Measurements from ENCODE around the gene COL16A1. TPM values are rescaled to one million over a fixed set of nuclear protein-coding genes. Genes with fewer than 3 reads are reported as not detected.

Gene COL16A1
- polyA plus RNA-seq, 3 donors = 0.13 TPM; not detected in 2

GRCh38 chr1:31605908-31606427 lies 97.8 kb downstream of the COL16A1 start:
- peak overlapping the region; percentile 85 to 95 (median 92) for H3K27ac Mint-ChIP-seq
- intact Hi-C loops (cut with micrococcal nuclease) = loop anchor here in 1 of 2 donors (5.0 kb wide), 1 partner anchor 36 kb away; the partner anchor contains the start of gene PEF1

More at GRCh38 chr1:31605908-31606427, 97.8 kb downstream of the COL16A1 start:
- H3K27me3 Mint-ChIP-seq (ENCODE audit: low read depth in 3 of 3) = peaks cover 3 to 8% (median 3%) of the 10 kb centered on the region in 3 donors
- Histone ChIP-seq H3K36me3 (replicated peaks in 1 of 2; ENCODE audit: control insufficient read depth in 1 of 2, insufficient read depth in 2 of 2, low read length in 2 of 2) (no peaks in the 10 kb centered on the region), H3K4me3 (replicated peaks in 1 of 3; ENCODE audit: low read depth in 2 of 3, low read length in 3 of 3) (no peak overlapping the region), H3K9ac (ENCODE audit: insufficient read depth, low read length, poor library complexity, severe bottlenecking) (no peak overlapping the region), H3K79me2 (ENCODE audit: insufficient read depth, low read length) (no peaks in the 10 kb centered on the region), H3K9me3 (replicated peaks in 1 of 2; ENCODE audit: control insufficient read depth in 1 of 2, insufficient read depth in 1 of 2, low read length in 2 of 2) (peaks cover 0 to 2% of the 10 kb centered on the region in 2 donors), H3K4me2 (replicated peaks; ENCODE audit: extremely low read depth, low read length, poor library complexity, severe bottlenecking) (no peak overlapping the region), H3K27ac (ENCODE audit: low read depth in 1 of 2, low read length in 2 of 2) (peak overlapping the region; percentile 56 to 80), H2AFZ (ENCODE audit: insufficient read depth, low read depth, low read length, poor library complexity, severe bottlenecking) (peak overlapping the region; percentile 55), H4K20me1 (ENCODE audit: insufficient read depth, low read length) (no peaks in the 10 kb centered on the region), H3K27me3 (ENCODE audit: control insufficient read depth in 2 of 2, insufficient read depth in 2 of 2, low read length in 2 of 2) (no peaks in the 10 kb centered on the region), H3K4me1 (ENCODE audit: control insufficient read depth in 1 of 2, insufficient read depth in 2 of 2, low read length in 2 of 2) (peaks cover 12 to 13% of the 10 kb centered on the region in 2 donors)
- DNase-seq = peak; percentile 91 to 98 (median 94)
- WGBS (ENCODE audit: insufficient coverage) = no CpG with 5 or more reads among the region's 4 CpGs
- H3K4me1 Mint-ChIP-seq = peaks cover 21% of the 10 kb centered on the region
- peaks cover 0 to 5% (median 2%) of the 10 kb centered on the region in 7 donors for H3K9me3 Mint-ChIP-seq
- H3K4me3 Mint-ChIP-seq = peak overlapping the region in 1 of 2 donors; percentile 36
- no peak for TF ChIP-seq CTCF (IDR thresholded peaks at IDR 0.05)
- H3K36me3 Mint-ChIP-seq = no peaks in the 10 kb centered on the region

Other genes with a start within 250 kb of the COL16A1 start
- gene TINAGL1, start 127.5 kb downstream of the COL16A1 start, polyA plus RNA-seq = under 1 TPM in 1 of 3 donors, not detected in 2; 0.07 TPM
- not detected for gene HCRTR1, start 86.3 kb downstream of the COL16A1 start, polyA plus RNA-seq
- 10 to 100 TPM; 36.6 to 81.7 (median 70.7) TPM for gene PEF1, start 59.1 kb downstream of the COL16A1 start, polyA plus RNA-seq
- gene ADGRB2, start 60.3 kb upstream of the COL16A1 start, polyA plus RNA-seq = not detected
- gene SPOCD1, start 112.0 kb upstream of the COL16A1 start, polyA plus RNA-seq = not detected
- 100 to 1,000 TPM; 227 to 501 (median 294) TPM for gene PTP4A2, start 234.4 kb upstream of the COL16A1 start, polyA plus RNA-seq

Data from CD14-positive monocyte (primary cell).